ENCODE data around the gene VAV3. TPM values are rescaled to one million over a fixed set of nuclear protein-coding genes. Genes with fewer than 3 reads are reported as not detected.
"Not testable (repeated sequence)": the region's sequence is repeated elsewhere in the genome, so short reads cannot be mapped to it uniquely, and the experiment has no call there.

VAV3 gene
- total RNA-seq, 1 experiment from 2014 or later: 10.0 TPM

DNA sequence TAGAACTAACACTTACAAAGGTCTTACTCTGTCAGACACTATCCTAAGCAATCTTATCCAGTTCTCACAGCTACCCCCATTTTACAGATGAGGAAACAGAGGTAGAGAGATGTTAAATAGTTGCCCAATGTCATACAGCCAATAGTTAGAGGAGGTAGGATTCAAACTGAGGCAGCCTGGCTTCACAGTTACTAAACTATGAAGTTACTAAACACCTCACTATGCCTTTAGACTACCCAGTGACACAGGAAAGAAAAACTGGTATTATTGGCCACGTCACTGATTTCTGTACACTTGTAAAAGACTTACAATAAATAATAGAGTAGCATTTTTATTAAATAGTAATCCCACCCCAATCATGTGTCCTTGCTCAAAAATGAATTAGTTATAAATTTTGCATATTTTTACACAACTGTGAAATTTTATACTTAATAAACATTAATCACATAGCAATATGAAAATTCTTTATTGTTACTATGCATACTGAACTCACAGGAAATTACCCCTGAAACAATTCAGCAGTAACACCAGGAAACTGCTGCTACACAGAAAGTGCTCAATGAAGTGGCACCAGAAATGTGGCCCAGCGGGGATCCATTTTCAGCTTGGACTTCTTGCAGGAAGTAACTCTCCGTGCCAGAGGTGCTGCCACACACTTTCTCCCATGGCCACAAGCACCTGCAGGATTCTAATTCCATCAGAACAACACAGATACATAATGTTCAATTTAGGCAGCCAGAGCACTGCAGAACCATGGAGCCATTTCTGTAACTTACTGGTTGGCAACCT, 69.4 kb downstream of the VAV3 start (continued):
- TF ChIP-seq, protein P1, sequence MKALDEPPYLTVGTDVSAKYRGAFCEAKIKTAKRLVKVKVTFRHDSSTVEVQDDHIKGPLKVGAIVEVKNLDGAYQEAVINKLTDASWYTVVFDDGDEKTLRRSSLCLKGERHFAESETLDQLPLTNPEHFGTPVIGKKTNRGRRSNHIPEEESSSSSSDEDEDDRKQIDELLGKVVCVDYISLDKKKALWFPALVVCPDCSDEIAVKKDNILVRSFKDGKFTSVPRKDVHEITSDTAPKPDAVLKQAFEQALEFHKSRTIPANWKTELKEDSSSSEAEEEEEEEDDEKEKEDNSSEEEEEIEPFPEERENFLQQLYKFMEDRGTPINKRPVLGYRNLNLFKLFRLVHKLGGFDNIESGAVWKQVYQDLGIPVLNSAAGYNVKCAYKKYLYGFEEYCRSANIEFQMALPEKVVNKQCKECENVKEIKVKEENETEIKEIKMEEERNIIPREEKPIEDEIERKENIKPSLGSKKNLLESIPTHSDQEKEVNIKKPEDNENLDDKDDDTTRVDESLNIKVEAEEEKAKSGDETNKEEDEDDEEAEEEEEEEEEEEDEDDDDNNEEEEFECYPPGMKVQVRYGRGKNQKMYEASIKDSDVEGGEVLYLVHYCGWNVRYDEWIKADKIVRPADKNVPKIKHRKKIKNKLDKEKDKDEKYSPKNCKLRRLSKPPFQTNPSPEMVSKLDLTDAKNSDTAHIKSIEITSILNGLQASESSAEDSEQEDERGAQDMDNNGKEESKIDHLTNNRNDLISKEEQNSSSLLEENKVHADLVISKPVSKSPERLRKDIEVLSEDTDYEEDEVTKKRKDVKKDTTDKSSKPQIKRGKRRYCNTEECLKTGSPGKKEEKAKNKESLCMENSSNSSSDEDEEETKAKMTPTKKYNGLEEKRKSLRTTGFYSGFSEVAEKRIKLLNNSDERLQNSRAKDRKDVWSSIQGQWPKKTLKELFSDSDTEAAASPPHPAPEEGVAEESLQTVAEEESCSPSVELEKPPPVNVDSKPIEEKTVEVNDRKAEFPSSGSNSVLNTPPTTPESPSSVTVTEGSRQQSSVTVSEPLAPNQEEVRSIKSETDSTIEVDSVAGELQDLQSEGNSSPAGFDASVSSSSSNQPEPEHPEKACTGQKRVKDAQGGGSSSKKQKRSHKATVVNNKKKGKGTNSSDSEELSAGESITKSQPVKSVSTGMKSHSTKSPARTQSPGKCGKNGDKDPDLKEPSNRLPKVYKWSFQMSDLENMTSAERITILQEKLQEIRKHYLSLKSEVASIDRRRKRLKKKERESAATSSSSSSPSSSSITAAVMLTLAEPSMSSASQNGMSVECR (CRISPR knock-in tag; IDR thresholded peaks at IDR 0.05; ENCODE audit: borderline replicate concordance): no peak
- no peak for TF ChIP-seq MYBL2 (CRISPR knock-in tag; IDR thresholded peaks at IDR 0.05)
- no peak for TF ChIP-seq ATF6 (CRISPR knock-in tag; IDR thresholded peaks at IDR 0.05)
- TF ChIP-seq TEAD4 (CRISPR knock-in tag; IDR thresholded peaks at IDR 0.05): no peak
- no peak for TF ChIP-seq ZBTB21 (CRISPR knock-in tag; IDR thresholded peaks at IDR 0.05; ENCODE audit: borderline replicate concordance)

GRCh38 chr1:107894605-107895004, 70.4 kb downstream of the VAV3 start:
- Mint-ChIP-seq H3K4me3 (no peak overlapping the region), H3K4me1 (peaks cover 15% of the 10 kb centered on the region), H3K9me3 (peaks cover 17% of the 10 kb centered on the region), H3K27me3 (ENCODE audit: low read depth) (no peaks in the 10 kb centered on the region), H3K27ac (peak overlapping the region; percentile 2; the same call in 1 of the 2 replicates), H3K36me3 (peaks cover 13% of the 10 kb centered on the region)
- POLR2A ChIA-PET: no interaction called here
- ATAC-seq (no peak), DNase-seq (ENCODE audit: low spot score) (no peak)
- TF ChIP-seq, protein P2, sequence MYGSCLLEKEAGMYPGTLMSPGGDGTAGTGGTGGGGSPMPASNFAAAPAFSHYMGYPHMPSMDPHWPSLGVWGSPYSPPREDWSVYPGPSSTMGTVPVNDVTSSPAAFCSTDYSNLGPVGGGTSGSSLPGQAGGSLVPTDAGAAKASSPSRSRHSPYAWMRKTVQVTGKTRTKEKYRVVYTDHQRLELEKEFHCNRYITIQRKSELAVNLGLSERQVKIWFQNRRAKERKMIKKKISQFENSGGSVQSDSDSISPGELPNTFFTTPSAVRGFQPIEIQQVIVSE (CRISPR knock-in tag; IDR thresholded peaks at IDR 0.05; ENCODE audit: borderline replicate concordance): no peak
- no peak for TF ChIP-seq TEAD1 (CRISPR knock-in tag; IDR thresholded peaks at IDR 0.05)
- no peak for TF ChIP-seq TEAD4 (CRISPR knock-in tag; IDR thresholded peaks at IDR 0.05)
- TF ChIP-seq ERG (CRISPR knock-in tag; IDR thresholded peaks at IDR 0.05): no peak
- TF ChIP-seq, protein P3, sequence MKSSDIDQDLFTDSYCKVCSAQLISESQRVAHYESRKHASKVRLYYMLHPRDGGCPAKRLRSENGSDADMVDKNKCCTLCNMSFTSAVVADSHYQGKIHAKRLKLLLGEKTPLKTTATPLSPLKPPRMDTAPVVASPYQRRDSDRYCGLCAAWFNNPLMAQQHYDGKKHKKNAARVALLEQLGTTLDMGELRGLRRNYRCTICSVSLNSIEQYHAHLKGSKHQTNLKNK (CRISPR knock-in tag; IDR thresholded peaks at IDR 0.05): no peak
- TF ChIP-seq E2F1 (CRISPR knock-in tag; IDR thresholded peaks at IDR 0.05): no peak
- CTCF ChIA-PET: no interaction called here

DNA sequence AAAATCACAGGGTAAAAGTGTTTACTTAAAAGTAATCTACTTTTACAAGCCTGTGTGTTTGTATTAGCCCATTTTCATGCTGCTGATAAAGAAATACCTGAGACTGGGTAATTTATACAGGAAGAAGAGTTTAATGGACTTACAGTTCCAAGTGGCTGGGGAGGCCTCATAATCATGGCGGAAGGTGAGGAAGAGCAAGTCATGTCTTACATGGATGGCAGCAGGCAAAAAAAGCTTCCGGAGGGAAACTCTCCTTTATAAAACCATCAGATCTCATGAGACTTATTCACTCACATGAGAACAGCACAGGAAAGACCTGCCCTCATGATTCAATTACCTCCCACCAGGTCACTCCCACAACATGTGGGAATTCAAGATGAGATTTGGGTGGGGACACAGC, 71.6 kb downstream of the VAV3 start:
- DNase-seq (ENCODE audit: low spot score); CTCF ChIA-PET; H3K4me3 Mint-ChIP-seq; POLR2A ChIA-PET; H3K27me3 Mint-ChIP-seq (ENCODE audit: low read depth); H3K27ac Mint-ChIP-seq; ATAC-seq: not testable (repeated sequence)
- H3K9me3 Mint-ChIP-seq: peaks cover 17% of the 10 kb centered on the region
- H3K36me3 Mint-ChIP-seq: peaks cover 13% of the 10 kb centered on the region
- peaks cover 11% of the 10 kb centered on the region for H3K4me1 Mint-ChIP-seq

Measured in WTC11 (cell line).